DLD1 (cell line): ENCODE measurements around the gene IPO7.
"Not testable (repeated sequence)": the region's sequence is repeated elsewhere in the genome, so short reads cannot be mapped to it uniquely, and the experiment has no call there.

Source experiments
- in situ Hi-C: cut with HindIII; loops from 2 replicates; pipeline ENCODE4 v1.10.0; 2017; ENCODE audit warnings: low sequenced_read_pairs

IPO7 gene

DNA sequence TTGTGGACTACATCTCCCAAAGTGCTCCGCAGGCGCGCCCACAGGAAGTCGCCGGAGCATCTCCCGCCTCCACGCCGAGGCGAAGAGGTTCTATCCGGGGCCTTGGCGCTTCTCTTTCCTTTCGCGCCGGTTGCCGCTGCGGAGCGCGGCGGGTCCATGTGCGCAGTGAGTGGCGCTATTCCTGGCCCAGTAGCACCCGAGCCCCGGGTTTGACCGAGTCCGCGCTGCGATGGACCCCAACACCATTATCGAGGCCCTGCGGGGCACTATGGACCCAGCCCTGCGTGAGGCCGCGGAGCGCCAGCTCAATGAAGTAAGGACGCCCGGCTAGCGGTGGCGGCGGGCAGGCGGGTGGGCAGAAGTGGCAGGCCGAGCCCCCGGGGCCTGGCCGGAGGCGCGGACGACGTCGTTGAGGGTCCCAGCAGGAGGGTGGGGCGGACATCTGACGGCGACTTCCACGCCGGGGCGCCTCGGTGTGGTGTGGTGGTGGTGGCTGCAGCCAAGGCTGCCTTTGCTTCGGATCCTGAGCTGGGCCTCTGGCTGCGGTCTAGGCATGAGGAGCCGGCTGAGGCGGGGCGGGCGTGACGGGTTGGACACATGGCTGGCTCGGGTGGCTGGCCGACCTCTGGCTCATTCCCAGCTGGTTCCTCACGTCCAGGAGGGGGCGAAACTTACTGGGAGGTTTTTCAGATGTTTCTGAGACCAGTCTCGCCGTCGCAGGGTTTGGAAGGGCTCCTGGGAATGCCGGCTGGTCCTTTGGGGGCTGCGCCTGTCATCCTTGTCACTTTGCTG lies at the start of gene IPO7:
Gene IPO7, plus strand, starts transcription at position 118 of the 792 bp plus-strand sequence. Its CDS starts 112 bp downstream, at position 230.
- in situ Hi-C loops, result no loop called here

DNA sequence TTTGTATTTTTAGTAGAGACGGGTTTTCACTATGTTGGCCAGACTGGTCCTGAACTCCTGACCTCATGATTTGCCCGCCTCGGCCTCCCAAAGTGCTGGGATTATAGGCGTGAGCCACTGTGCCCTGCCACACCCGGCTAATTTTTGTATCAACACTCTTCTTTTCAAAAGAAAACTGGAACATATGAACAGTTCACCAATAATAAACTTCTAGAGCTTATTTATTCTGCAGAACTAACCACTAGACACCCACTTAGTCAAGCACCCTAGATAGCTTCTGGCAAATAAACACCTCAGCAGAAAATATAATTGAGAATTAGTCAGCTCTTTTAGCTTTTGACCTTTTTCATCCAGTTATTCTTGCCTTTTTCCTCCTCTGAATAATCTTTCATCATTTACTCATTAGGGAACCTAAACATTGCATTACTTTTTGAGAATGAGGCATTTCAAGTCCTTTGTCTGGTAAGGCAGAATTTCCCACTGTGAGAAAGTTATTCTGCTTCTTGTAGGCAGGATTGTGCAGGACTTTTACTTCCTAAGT lies 42.7 kb upstream of the IPO7 start:
- in situ Hi-C loops, result no loop called here

- in situ Hi-C loops, result no loop called here
Observed at GRCh38 chr11:9344061-9344680, 40.3 kb upstream of the IPO7 start.

GRCh38 chr11:9347100-9347499 lies 37.4 kb upstream of the IPO7 start:
- in situ Hi-C loops, result no loop called here

- in situ Hi-C loops, result not testable (repeated sequence)
Observed at GRCh38 chr11:9347779-9348178, 36.7 kb upstream of the IPO7 start.

- in situ Hi-C loops, result no loop called here
Observed at GRCh38 chr11:9351321-9351881, 33.1 kb upstream of the IPO7 start.

- in situ Hi-C loops, result no loop called here
Observed at GRCh38 chr11:9357041-9357440, 27.4 kb upstream of the IPO7 start.

DNA sequence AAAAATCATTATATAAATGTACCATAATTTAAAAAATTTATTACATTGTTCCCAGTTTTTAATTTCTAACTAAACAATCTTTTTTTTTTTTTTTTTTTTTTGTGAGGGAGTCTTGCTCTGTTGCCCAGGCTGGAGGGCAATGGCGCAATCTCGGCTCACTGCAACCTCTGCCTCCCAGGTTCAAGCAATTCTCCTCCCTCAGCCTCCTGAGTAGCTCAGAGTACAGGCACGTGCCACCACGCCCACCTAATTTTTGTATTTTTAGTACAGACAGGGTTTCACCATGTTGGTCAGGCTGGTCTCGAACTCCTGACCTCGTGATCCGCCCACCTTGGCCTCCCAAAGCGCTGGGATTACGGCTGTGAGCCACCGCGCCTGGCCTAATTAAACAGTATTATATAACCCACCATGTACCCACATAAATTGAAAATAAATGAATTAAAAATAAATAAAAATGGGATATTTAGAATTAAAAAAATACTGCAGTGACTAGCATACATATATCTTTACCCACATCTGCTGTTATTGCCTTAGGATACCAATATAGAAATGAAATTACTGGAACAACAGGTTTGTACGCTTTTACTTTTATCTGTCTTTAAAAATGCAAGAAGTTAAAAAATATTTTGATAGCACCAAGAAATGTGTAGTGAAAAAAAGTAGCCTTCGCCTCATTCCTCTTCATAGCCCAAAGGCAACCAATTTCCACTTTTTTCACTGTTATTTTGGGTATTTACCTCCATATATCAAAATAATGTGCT lies 23.4 kb upstream of the IPO7 start:
- in situ Hi-C loops, result not testable (repeated sequence)

DNA sequence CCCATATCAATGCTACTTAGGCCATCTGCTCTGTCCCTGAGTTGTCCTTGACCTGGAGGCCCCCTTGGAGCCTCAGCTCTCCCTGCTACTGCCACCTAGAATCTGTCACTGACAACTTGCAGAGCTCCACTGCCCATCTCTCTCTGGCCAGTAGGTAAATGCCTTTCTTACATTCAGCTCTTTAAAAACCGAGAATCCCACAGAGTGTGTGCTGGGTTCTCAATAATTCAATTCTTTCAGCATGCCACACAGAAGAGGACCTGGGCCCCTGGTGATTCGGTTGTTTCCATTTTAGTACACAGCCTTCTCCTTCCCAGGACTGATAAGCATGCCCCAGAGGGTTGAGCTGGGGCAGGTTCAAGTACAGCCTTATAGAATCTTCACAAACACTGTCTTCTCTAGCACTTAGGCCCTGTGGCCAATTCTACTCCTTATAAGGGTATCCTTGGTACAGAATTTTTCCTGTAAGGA lies 22.0 kb upstream of the IPO7 start:
- in situ Hi-C loops, result no loop called here

DNA sequence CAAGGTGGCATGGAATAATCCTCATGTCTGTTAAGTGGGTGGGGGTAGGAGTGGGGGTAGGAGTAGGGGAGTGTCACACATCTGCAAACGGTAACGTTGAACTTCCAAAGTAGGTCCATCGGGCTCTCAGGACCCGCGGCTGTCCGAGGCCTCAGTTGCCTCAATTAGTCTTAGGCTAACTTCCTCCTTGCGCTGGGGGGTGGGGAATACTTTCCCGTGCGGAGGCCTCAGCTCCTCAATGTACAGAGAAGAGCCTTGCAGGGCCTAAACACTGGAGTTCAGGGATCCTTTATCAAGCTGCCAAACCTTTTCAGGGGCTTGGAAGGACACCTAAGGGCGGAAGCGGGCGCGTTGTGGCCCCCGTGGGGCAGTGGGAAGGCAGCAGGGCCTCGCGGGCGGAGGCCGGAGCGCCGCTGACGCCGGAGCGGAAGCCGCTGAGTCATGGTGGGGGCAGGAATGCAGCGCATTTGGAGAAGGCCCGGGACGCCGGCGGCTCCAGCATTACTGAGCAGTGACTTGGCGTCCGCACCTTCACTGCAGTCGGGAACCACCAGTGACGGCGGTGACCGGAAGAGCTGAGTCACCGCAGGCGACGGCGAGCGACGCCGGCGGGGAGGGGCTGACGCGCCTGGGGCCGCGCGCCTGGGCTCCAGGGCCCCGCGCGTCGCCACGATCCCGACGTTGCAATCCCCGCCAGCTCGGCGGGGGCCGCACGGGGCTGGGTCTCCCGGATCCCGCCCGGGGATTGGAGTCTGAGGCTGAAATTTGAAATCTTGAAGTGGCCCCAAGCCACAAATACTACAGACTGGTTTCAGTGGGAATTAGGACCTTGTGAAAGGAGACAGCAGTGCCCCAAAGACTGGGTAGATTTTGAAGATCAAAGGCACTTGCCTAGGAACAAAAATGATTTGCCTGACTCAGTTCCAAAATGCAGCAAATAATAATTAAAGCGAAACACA lies 20.2 kb upstream of the IPO7 start:
- in situ Hi-C loops, result no loop called here

DNA sequence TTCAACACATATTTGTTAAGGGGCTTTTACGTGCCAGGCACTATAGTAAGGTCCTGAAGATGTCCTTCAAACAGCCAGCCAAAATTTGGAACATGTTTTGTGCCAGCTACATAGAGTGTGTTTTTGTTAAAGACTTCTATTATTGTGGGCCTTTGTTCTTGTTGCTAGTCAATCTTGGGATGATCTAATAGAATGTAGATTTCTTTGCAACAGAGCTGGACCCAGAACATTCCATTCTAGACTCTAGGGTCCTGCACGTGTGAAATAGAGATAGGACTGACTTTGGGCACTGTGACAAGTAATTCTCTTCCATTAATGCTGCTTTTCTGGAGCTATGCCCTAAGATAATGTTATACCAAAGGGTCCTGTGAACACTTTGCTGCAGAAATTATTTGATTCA lies 16.9 kb upstream of the IPO7 start:
- in situ Hi-C loops, result no loop called here

DNA sequence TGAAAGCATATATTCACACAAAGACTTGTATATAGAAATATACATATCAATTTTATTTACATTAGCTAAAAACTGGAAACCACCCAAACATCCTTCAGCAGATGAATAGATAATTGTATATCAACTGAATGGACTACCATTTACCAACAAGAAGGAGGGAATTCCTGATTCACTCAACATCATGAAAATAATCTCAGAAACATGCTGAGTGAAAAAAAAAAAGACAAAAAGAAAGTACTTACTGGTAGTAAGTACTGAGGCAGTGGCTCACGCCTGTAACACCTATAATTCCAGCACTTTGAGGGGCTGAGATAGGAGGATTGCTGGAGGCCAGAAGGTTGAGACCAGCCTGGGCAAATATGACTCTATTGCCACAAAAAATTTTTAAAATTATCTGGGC lies 7.4 kb upstream of the IPO7 start:
- in situ Hi-C loops, result no loop called here

DNA sequence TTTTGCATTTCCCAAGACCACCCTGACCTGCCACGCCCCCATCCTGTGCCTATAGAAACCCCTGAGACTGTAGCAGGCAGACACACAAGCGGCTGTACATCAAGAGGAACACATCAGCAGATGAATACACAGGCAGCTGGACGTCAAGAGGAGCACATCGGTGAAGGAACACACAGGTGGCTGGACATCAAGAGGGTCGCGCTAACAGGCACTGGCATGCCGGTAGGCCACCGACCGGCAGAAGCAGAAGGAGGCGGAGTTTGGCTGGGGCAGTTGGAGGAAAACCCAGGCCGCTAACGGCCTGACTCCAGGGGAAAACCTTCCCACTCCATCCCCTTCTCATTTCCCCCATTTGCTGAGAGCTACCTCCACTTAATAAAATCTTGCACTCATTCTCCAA lies 5.4 kb upstream of the IPO7 start:
- in situ Hi-C loops, result no loop called here

GRCh38 chr11:9380773-9381172 lies 3.7 kb upstream of the IPO7 start:
- in situ Hi-C loops, result no loop called here

DNA sequence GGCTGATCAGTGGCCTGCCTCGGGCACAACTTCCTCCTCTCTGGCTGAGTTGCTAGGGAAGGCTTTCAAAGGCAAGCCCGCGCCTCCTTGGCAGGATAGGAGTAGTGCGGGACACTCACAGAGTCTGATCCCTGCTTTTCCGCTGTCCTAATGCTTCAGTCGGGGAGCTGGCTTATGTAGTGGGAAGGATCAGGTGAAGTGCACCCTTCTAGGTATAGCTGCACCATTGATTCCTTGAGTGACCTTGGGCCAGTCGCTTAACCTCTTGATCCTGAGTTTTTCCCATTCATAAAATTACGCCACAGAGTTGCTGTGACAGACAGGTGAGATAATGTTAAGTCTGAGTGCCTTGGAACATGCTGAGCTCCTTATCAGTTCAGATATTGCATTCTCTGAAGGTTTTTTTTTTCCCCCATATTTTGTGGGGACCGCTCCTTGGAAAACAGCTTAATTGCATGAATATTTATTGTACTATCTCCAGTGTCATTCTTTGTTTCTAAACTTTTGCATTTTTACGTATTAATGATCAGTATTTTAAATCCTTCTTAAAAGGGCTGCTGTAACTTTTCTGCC lies 961 bp downstream of the IPO7 start:
- in situ Hi-C loops, result no loop called here

- in situ Hi-C loops, result no loop called here
Observed at GRCh38 chr11:9386086-9386485, 1.6 kb downstream of the IPO7 start.

DNA sequence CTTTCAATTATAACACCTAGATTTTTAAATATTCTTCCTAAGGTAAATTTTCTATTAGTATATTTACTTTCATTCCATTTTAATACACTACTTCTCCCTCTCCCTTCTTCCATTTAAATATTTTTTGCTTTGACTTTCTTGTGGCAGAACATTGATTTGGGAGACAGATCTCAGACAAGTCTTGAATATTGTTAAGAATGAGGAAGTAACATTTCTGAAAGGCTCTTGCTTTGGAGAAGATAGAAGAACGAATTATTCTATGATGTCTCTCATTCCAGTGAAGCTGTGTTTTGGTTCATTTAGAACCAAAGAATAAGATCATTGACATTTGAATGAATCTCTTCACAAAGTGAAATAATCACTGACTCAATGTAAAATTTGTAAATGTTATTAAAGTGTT lies 2.4 kb downstream of the IPO7 start:
- in situ Hi-C loops, result no loop called here

- in situ Hi-C loops, result no loop called here
Observed at GRCh38 chr11:9396310-9396709, 11.9 kb downstream of the IPO7 start.

DNA sequence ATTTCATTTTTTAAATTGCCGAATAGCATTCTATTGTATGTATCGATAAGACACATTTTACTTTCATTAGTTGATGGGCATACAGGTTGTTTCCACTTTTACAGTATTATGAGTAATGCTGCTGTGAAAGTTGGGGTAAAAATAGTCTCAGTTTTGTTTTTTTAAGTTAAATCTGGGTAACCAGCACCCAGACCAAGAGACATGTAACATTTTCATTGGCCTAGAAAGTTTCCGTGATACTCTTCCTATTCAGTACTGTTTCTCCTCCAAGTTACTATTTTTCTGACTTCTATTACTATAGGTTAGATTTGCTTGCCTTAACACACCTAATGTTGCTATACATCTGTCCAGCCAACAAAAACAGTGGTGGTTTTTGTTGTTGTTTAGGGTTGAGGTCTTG lies 12.3 kb downstream of the IPO7 start:
- in situ Hi-C loops, result no loop called here
